SK-N-SH treated with all-trans-retinoic acid at 6 μM for 48 hours (cell line): ENCODE data around the gene TAPT1.

Source experiments
- ATAC-seq: fragments of 200-7000 bp; cut with Tn5 transposase; 3 replicates; pipeline ENCODE4 v1.9.1; 2020; ENCODE audit warnings: mild to moderate bottlenecking, moderate library complexity
- BACH2 ChIP-seq: fragments of 250-450 bp; sonication (Bioruptor Pico); IDR thresholded peaks from 2 replicates; pipeline ENCODE4 v1.9.0; 2021; ENCODE audit warnings: mild to moderate bottlenecking, borderline replicate concordance
- CREB5 ChIP-seq: fragments of 250-450 bp; sonication (Bioruptor Pico); IDR thresholded peaks from 2 replicates; pipeline ENCODE4 v1.5.1; 2020; ENCODE audit warnings: low read depth, mild to moderate bottlenecking, moderate library complexity
- CSDC2 ChIP-seq: fragments of 250-450 bp; sonication (Bioruptor Pico); IDR thresholded peaks from 2 replicates; pipeline ENCODE4 v1.5.0; 2020; ENCODE audit warnings: mild to moderate bottlenecking, moderate library complexity
- CSRNP3 ChIP-seq: fragments of 250-450 bp; sonication (Bioruptor Pico); IDR thresholded peaks from 2 replicates; pipeline ENCODE4 v1.5.1; 2021; ENCODE audit warnings: mild to moderate bottlenecking, moderate library complexity
- ESRRG ChIP-seq: fragments of 250-450 bp; sonication (Bioruptor Pico); IDR thresholded peaks from 2 replicates; pipeline ENCODE4 v1.6.1; 2021; ENCODE audit warnings: mild to moderate bottlenecking
- GLIS3 ChIP-seq: fragments of 250-450 bp; sonication (Bioruptor Pico); IDR thresholded peaks from 2 replicates; pipeline ENCODE4 v1.5.0; 2020; ENCODE audit warnings: mild to moderate bottlenecking, moderate library complexity
- ISL1 ChIP-seq: fragments of 250-450 bp; sonication (Bioruptor Pico); IDR thresholded peaks from 2 replicates; pipeline ENCODE4 v2.1.2; 2022; ENCODE audit warnings: mild to moderate bottlenecking, moderate library complexity
- OSR1 ChIP-seq: fragments of 250-450 bp; sonication (Bioruptor Pico); IDR thresholded peaks from 2 replicates; pipeline ENCODE4 v1.8.0; 2022; ENCODE audit warnings: moderate library complexity, mild to moderate bottlenecking, inconsistent platforms
- PATZ1 ChIP-seq: fragments of 250-450 bp; sonication (Bioruptor Pico); IDR thresholded peaks from 2 replicates; pipeline ENCODE4 v1.8.0; 2020; ENCODE audit warnings: mild to moderate bottlenecking, moderate library complexity, borderline replicate concordance
- POU6F1 ChIP-seq: fragments of 250-450 bp; sonication (Bioruptor Pico); IDR thresholded peaks from 2 replicates; pipeline ENCODE4 v1.8.0; 2021; ENCODE audit warnings: low read depth, mild to moderate bottlenecking, moderate library complexity, borderline replicate concordance
- PPARA ChIP-seq: fragments of 250-450 bp; sonication (Bioruptor Pico); IDR thresholded peaks from 2 replicates; pipeline ENCODE4 v1.5.0; 2020; ENCODE audit warnings: mild to moderate bottlenecking, borderline replicate concordance
- RARB ChIP-seq: fragments of 250-450 bp; sonication (Bioruptor Pico); IDR thresholded peaks from 2 replicates; pipeline ENCODE4 v1.8.0; 2021; ENCODE audit warnings: mild to moderate bottlenecking, moderate library complexity
- SNAI2 ChIP-seq: fragments of 250-450 bp; sonication (Bioruptor Pico); IDR thresholded peaks from 2 replicates; pipeline ENCODE4 v1.5.0; 2020; ENCODE audit warnings: mild to moderate bottlenecking, moderate library complexity
- TCF4 ChIP-seq: fragments of 250-450 bp; sonication (Bioruptor Pico); IDR thresholded peaks from 2 replicates; pipeline ENCODE4 v1.8.0; 2021; ENCODE audit warnings: mild to moderate bottlenecking, moderate library complexity, borderline replicate concordance
- TSHZ2 ChIP-seq: fragments of 250-450 bp; sonication (Bioruptor Pico); IDR thresholded peaks from 2 replicates; pipeline ENCODE4 v1.5.0; 2020; ENCODE audit warnings: mild to moderate bottlenecking, moderate library complexity
- ZC3H10 ChIP-seq: fragments of 250-450 bp; sonication (Bioruptor Pico); IDR thresholded peaks from 2 replicates; pipeline ENCODE4 v1.5.1; 2021; ENCODE audit warnings: mild to moderate bottlenecking, moderate library complexity
- ZFP30 ChIP-seq: fragments of 450-650 bp; formaldehyde crosslinking; IDR thresholded peaks from 2 replicates; pipeline ENCODE4 v1.5.0; 2022; ENCODE audit warnings: mild to moderate bottlenecking, moderate library complexity
- ZNF565 ChIP-seq: fragments of 450-650 bp; formaldehyde crosslinking; conservative IDR thresholded peaks from 2 replicates; pipeline ENCODE4 v1.5.0; 2020; ENCODE audit warnings: low read depth, mild to moderate bottlenecking, moderate library complexity
- ZNF70 ChIP-seq: fragments of 450-650 bp; formaldehyde crosslinking; IDR thresholded peaks from 2 replicates; pipeline ENCODE4 v1.5.0; 2020; ENCODE audit warnings: mild to moderate bottlenecking, moderate library complexity

Gene TAPT1

GRCh38 chr4:16192631-16193518 is 33.4 kb downstream of the TAPT1 start:
- no peak for ATAC-seq
- TF ChIP-seq BACH2 (CRISPR knock-in tag): no peak
- no peak for TF ChIP-seq ZC3H10 (CRISPR knock-in tag)
- no peak for TF ChIP-seq ESRRG (CRISPR knock-in tag)
- no peak for TF ChIP-seq CSDC2 (CRISPR knock-in tag)
- no peak for TF ChIP-seq ISL1 (CRISPR knock-in tag)
- no peak for TF ChIP-seq TSHZ2 (CRISPR knock-in tag)
- no peak for TF ChIP-seq RARB (CRISPR knock-in tag)
- no peak for TF ChIP-seq OSR1 (CRISPR knock-in tag)
- no peak for TF ChIP-seq CSRNP3 (CRISPR knock-in tag)
- TF ChIP-seq SNAI2: no peak
- TF ChIP-seq ZNF70: no peak
- TF ChIP-seq ZNF565: no peak
- TF ChIP-seq PATZ1 (CRISPR knock-in tag): no peak
- TF ChIP-seq CREB5: no peak
- TF ChIP-seq TCF4: no peak
- no peak for TF ChIP-seq GLIS3
- no peak for TF ChIP-seq POU6F1 (CRISPR knock-in tag)
- no peak for TF ChIP-seq ZFP30 (CRISPR knock-in tag)
- no peak for TF ChIP-seq PPARA (CRISPR knock-in tag)

- TF ChIP-seq ISL1 (CRISPR knock-in tag) (no peak), CREB5 (no peak), CSDC2 (CRISPR knock-in tag) (no peak), PPARA (CRISPR knock-in tag) (no peak)
- no peak for ATAC-seq
Observed at GRCh38 chr4:16192057-16192456, 34.2 kb downstream of the TAPT1 start.

- ATAC-seq: no peak
- TF ChIP-seq OSR1 (CRISPR knock-in tag): no peak
Observed at GRCh38 chr4:16187455-16187854, 38.8 kb downstream of the TAPT1 start.
